MM.1S (cell line): Measurements from ENCODE around the gene SREBF2.

Source experiments
- DNase-seq: peaks from one replicate; pipeline ENCODE4 v3.0.0-alpha.2; 2015
- H2AFZ ChIP-seq: fragments of 300-600 bp; sonication (generic); 2 replicates; pipeline ENCODE4 v1.6.0; 2016; ENCODE audit warnings: antibody characterized with exemption, low read length
- H3F3A ChIP-seq: fragments of 300-600 bp; sonication (generic); 2 replicates; pipeline ENCODE4 v1.6.1; 2016; ENCODE audit warnings: mild to moderate bottlenecking, antibody characterized with exemption, low read length, moderate library complexity, mixed read lengths; ENCODE audit not compliant: insufficient read depth
- H3K27ac ChIP-seq: fragments of 300-600 bp; sonication (generic); 2 replicates; pipeline ENCODE4 v1.5.1; 2016; ENCODE audit warnings: mild to moderate bottlenecking, low read length
- H3K27me3 ChIP-seq: fragments of 300-600 bp; sonication (generic); replicated peaks from 2 replicates; pipeline ENCODE4 v1.6.0; 2016; ENCODE audit warnings: low read length; ENCODE audit not compliant: insufficient read depth
- H3K36me3 ChIP-seq: fragments of 300-600 bp; sonication (generic); replicated peaks from 2 replicates; pipeline ENCODE4 v1.6.1; 2016; ENCODE audit warnings: mild to moderate bottlenecking, low read length, mixed read lengths; ENCODE audit not compliant: insufficient read depth
- H3K4me1 ChIP-seq: fragments of 300-600 bp; sonication (generic); 2 replicates; pipeline ENCODE4 v1.6.1; 2016; ENCODE audit warnings: low read length, mixed read lengths
- H3K4me2 ChIP-seq: fragments of 300-600 bp; sonication (generic); 2 replicates; pipeline ENCODE4 v1.6.0; 2016; ENCODE audit warnings: low read depth, low read length
- H3K4me3 ChIP-seq: fragments of 300-600 bp; sonication (generic); 2 replicates; pipeline ENCODE4 v1.5.1; 2016; ENCODE audit warnings: low read length, mixed read lengths
- H3K79me2 ChIP-seq: fragments of 300-600 bp; sonication (generic); 2 replicates; pipeline ENCODE4 v1.6.1; 2016; ENCODE audit warnings: mixed run types, low read length, mixed read lengths
- H3K9ac ChIP-seq: fragments of 300-600 bp; sonication (generic); 2 replicates; pipeline ENCODE4 v1.6.1; 2016; ENCODE audit warnings: low read length, mixed read lengths
- H3K9me2 ChIP-seq: fragments of 300-600 bp; sonication (generic); replicated peaks from 2 replicates; pipeline ENCODE4 v1.6.1; 2016; ENCODE audit warnings: mild to moderate bottlenecking, low read length, mixed read lengths; ENCODE audit not compliant: insufficient read depth
- H3K9me3 ChIP-seq: fragments of 300-600 bp; sonication (generic); replicated peaks from 2 replicates; pipeline ENCODE4 v1.6.1; 2016; ENCODE audit warnings: mild to moderate bottlenecking, low read length, mixed read lengths; ENCODE audit not compliant: insufficient read depth
- H4K20me1 ChIP-seq: fragments of 300-600 bp; sonication (generic); 2 replicates; pipeline ENCODE4 v1.6.1; 2016; ENCODE audit warnings: mild to moderate bottlenecking, low read length, moderate library complexity, mixed read lengths; ENCODE audit not compliant: insufficient read depth
- CTCF ChIP-seq: fragments of 300-600 bp; sonication (generic); IDR thresholded peaks from 2 replicates; pipeline ENCODE4 v1.5.1; 2016; ENCODE audit warnings: antibody characterized with exemption, low read length, mixed read lengths
- EZH2 ChIP-seq: fragments of 300-600 bp; sonication (generic); optimal IDR thresholded peaks from 2 replicates; pipeline ENCODE3; 2017; ENCODE audit warnings: low read depth, mild to moderate bottlenecking, antibody characterized with exemption, low read length, mixed read lengths
- EZH2phosphoT487 ChIP-seq: fragments of 300-600 bp; sonication (generic); IDR thresholded peaks from 2 replicates; pipeline ENCODE4 v1.6.1; 2018; ENCODE audit warnings: antibody characterized with exemption, low read length

The SREBF2 gene

DNA sequence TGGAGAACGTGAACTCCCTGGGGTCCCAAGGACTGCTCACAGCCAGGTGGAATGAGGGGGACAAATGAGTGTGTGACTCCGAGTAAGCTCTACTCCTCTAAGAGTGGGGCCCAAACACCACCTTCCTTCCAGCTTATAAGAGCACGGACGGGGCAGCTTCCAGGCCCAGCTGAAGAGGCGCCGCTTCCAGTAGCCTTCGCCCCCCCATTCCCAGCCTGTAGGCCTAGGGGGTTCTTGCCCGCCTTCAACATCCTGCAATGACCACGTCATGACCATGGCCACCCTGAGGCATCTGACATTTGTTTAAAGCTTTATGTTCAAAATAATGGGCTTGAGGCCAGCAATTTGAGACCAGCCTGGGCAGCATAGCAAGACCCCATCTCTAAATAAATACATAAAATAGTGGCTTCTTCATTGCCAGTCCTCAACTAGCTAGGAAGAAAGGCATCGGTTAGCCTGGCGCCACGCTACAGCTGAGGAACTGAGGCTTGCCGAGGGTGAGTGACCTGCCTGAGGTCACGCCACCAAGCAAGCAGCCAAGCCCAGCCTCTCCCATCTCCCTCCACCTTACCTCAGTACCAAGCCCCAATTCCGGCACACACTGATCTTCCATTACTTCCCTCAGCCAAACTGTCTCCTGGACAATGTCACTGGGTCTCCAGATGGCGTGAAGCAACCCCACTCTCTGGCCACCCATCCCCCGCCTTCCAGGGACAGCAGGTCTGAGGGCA, 101.5 kb downstream of the SREBF2 start:
- Histone ChIP-seq H3K9ac (no peak overlapping the region), H3K4me2 (no peak overlapping the region), H3K27me3 (no peaks in the 10 kb centered on the region), H4K20me1 (no peaks in the 10 kb centered on the region), H3K4me1 (no peaks in the 10 kb centered on the region), H3F3A (peaks cover 8% of the 10 kb centered on the region), H2AFZ (no peak overlapping the region), H3K9me3 (no peaks in the 10 kb centered on the region), H3K9me2 (no peaks in the 10 kb centered on the region), H3K36me3 (peaks cover 8% of the 10 kb centered on the region; the same call in 1 of the 2 replicates), H3K4me3 (no peak overlapping the region), H3K79me2 (peaks cover 9% of the 10 kb centered on the region), H3K27ac (no peak overlapping the region)
- TF ChIP-seq CTCF = no peak
- no peak for TF ChIP-seq EZH2phosphoT487
- no peak for TF ChIP-seq EZH2
- no peak for DNase-seq

GRCh38 chr22:41935015-41935351, 102.1 kb downstream of the SREBF2 start:
- Histone ChIP-seq H4K20me1 (no peaks in the 10 kb centered on the region), H2AFZ (no peak overlapping the region), H3F3A (peaks cover 12% of the 10 kb centered on the region), H3K27me3 (no peaks in the 10 kb centered on the region), H3K36me3 (peaks cover 9% of the 10 kb centered on the region; the same call in 1 of the 2 replicates), H3K79me2 (peaks cover 10% of the 10 kb centered on the region), H3K9me2 (no peaks in the 10 kb centered on the region), H3K9me3 (no peaks in the 10 kb centered on the region), H3K4me1 (no peaks in the 10 kb centered on the region), H3K9ac (no peak overlapping the region), H3K4me2 (no peak overlapping the region), H3K4me3 (no peak overlapping the region), H3K27ac (no peak overlapping the region)
- no peak for TF ChIP-seq EZH2
- TF ChIP-seq EZH2phosphoT487 = no peak
- no peak for TF ChIP-seq CTCF
- no peak for DNase-seq

DNA sequence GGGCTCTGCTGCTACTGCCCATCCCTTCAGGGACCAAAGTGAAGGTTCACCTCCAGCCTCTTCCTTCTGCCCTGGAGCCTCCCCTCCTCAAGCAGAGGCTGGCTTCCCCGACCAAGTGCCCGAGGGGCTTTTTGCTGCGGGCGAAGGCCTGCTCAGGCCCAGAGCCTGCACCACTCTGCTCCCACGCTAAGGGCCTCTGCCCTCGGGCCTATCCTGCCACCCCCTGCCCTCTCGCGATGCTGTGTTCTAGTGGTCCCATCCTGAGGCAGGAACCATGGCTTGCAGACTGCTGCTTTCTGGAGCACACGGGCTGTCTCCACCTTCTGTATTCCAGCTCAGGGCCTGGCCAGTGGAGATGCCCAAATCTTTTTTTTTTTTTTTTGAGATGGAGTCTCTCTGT, 102.6 kb downstream of the SREBF2 start:
- no peak overlapping the region for H3K4me3 ChIP-seq
- no peaks in the 10 kb centered on the region for H3K9me2 ChIP-seq
- no peak overlapping the region for H3K27ac ChIP-seq
- no peak for DNase-seq
- H4K20me1 ChIP-seq = no peaks in the 10 kb centered on the region
- no peaks in the 10 kb centered on the region for H3K27me3 ChIP-seq
- H3K36me3 ChIP-seq = peaks cover 9% of the 10 kb centered on the region; the same call in 1 of the 2 replicates
- H3K4me2 ChIP-seq = no peak overlapping the region
- H3K9me3 ChIP-seq = no peaks in the 10 kb centered on the region
- peaks cover 17% of the 10 kb centered on the region for H3F3A ChIP-seq
- H3K9ac ChIP-seq = no peak overlapping the region
- H3K4me1 ChIP-seq = peaks cover 1% of the 10 kb centered on the region
- peaks cover 10% of the 10 kb centered on the region for H3K79me2 ChIP-seq
- no peak overlapping the region for H2AFZ ChIP-seq
- TF ChIP-seq CTCF = no peak
- TF ChIP-seq EZH2 = no peak
- no peak for TF ChIP-seq EZH2phosphoT487
